K562 (cell line): ENCODE results near the gene SPDYE6. TPM values are rescaled to one million over a fixed set of nuclear protein-coding genes. Genes with fewer than 3 reads are reported as not detected.

ENCODE experiments used
- ARHGAP35 ChIP-seq: fragments of 450-650 bp; IDR thresholded peaks from 2 replicates; pipeline ENCODE4 v1.6.1; 2018; ENCODE audit not compliant: partially characterized antibody
- CEBPG ChIP-seq, 3 experiments: fragments of 200-800 bp in 1 of 3; sonication (Bioruptor generic) in 1 of 3; sonication (generic) in 1 of 3; formaldehyde crosslinking in 1 of 3; IDR thresholded peaks in 2 of 3; conservative IDR thresholded peaks in 1 of 3; 2 replicates each; pipeline versions ENCODE4 v1.6.1 to v1.8.0; 2016 to 2022; ENCODE audit warnings: missing compliant biosample characterization in 2 of 3, missing genetic modification characterization in 2 of 3, mild to moderate bottlenecking in 1 of 3, missing genetic modification reagents in 1 of 3
- E2F4 ChIP-seq: sonication (generic); formaldehyde crosslinking; IDR thresholded peaks from 2 replicates; pipeline ENCODE4 v1.8.0; 2022; ENCODE audit warnings: mild to moderate bottlenecking, low read depth, missing genetic modification reagents
- ELK3 ChIP-seq: fragments of 450-650 bp; formaldehyde crosslinking; IDR thresholded peaks from 2 replicates; pipeline ENCODE4 v1.4.0; 2020; ENCODE audit warnings: mild to moderate bottlenecking
- ESRRA ChIP-seq: fragments of 450-650 bp; IDR thresholded peaks from 2 replicates; pipeline ENCODE4 v1.6.1; 2014; ENCODE audit warnings: low read depth, mild to moderate bottlenecking, moderate library complexity, borderline replicate concordance
- EWSR1 ChIP-seq: fragments of 450-650 bp; IDR thresholded peaks from 2 replicates; pipeline ENCODE4 v1.6.1; 2018; ENCODE audit warnings: borderline replicate concordance, mild to moderate bottlenecking, low read depth, moderate library complexity; ENCODE audit not compliant: partially characterized antibody
- GATAD2A ChIP-seq: fragments of 450-650 bp; IDR thresholded peaks from 2 replicates; pipeline ENCODE4 v1.6.1; 2017
- IFI16 ChIP-seq: fragments of 250-450 bp; sonication (Bioruptor Pico); IDR thresholded peaks from 2 replicates; pipeline ENCODE4 v2.1.2; 2022; ENCODE audit warnings: mild to moderate bottlenecking, inconsistent platforms
- KAT2B ChIP-seq: IDR thresholded peaks from one replicate; pipeline ENCODE4 v1.6.1; 2012; ENCODE audit warnings: low read depth, mild to moderate bottlenecking, control low read depth, inconsistent platforms, low read length, moderate library complexity
- KDM5B ChIP-seq: fragments of 200-600 bp; sonication (generic); IDR thresholded peaks from 2 replicates; pipeline ENCODE4 v1.6.1; 2012; ENCODE audit warnings: low read depth, mild to moderate bottlenecking, moderate library complexity, low read length, control low read depth, inconsistent platforms; ENCODE audit not compliant: insufficient replicate concordance
- L3MBTL2 ChIP-seq: fragments of 450-650 bp; IDR thresholded peaks from 2 replicates; pipeline ENCODE4 v1.6.1; 2016; ENCODE audit warnings: mild to moderate bottlenecking, moderate library complexity
- MAFK ChIP-seq: IDR thresholded peaks from 2 replicates; pipeline ENCODE4 v1.6.1; 2011; ENCODE audit warnings: low read length, improper control_type of control experiment
- MCM5 ChIP-seq: fragments of 450-650 bp; IDR thresholded peaks from 2 replicates; pipeline ENCODE4 v1.6.1; 2016; ENCODE audit warnings: low read depth
- MEF2A ChIP-seq: IDR thresholded peaks from 2 replicates; pipeline ENCODE4 v1.6.1; 2011; ENCODE audit warnings: low read depth, mild to moderate bottlenecking, low read length, moderate library complexity; ENCODE audit not compliant: control insufficient read depth
- MXI1 ChIP-seq: IDR thresholded peaks from 2 replicates; pipeline ENCODE4 v1.6.1; 2011; ENCODE audit warnings: low read depth, mild to moderate bottlenecking, improper control_type of control experiment, low read length
- NFE2 ChIP-seq: IDR thresholded peaks from 2 replicates; pipeline ENCODE4 v1.6.1; 2014; ENCODE audit warnings: antibody characterized with exemption, low read depth
- NKRF ChIP-seq: fragments of 450-650 bp; IDR thresholded peaks from 2 replicates; pipeline ENCODE4 v1.6.1; 2016; ENCODE audit warnings: borderline replicate concordance
- POLR2G ChIP-seq: fragments of 200-400 bp; formaldehyde crosslinking; IDR thresholded peaks from 2 replicates; pipeline ENCODE4 v1.6.1; 2017; ENCODE audit warnings: low read depth, mild to moderate bottlenecking, antibody characterized with exemption, low read length, moderate library complexity
- PRMT5 ChIP-seq: sonication (generic); formaldehyde crosslinking; IDR thresholded peaks from 2 replicates; pipeline ENCODE4 v1.5.0; 2020; ENCODE audit warnings: missing genetic modification reagents
- TRIM24 ChIP-seq, 2 experiments: fragments of 450-650 bp; IDR thresholded peaks; 2 replicates each; pipeline ENCODE4 v1.6.1; 2016
- U2AF2 ChIP-seq: fragments of 200-400 bp; formaldehyde crosslinking; optimal IDR thresholded peaks from 2 replicates; pipeline ENCODE3; 2017; ENCODE audit warnings: low read depth, mild to moderate bottlenecking, low read length
- ZKSCAN1 ChIP-seq: fragments of 150-350 bp; IDR thresholded peaks from 2 replicates; pipeline ENCODE4 v1.6.1; 2016; ENCODE audit warnings: low read depth, low read length
- ZNF239 ChIP-seq: fragments of 250-450 bp; sonication (Bioruptor Pico); IDR thresholded peaks from 2 replicates; pipeline ENCODE4 v1.4.0; 2020; ENCODE audit warnings: mild to moderate bottlenecking
- ZNF311 ChIP-seq: fragments of 250-450 bp; sonication (Bioruptor Pico); IDR thresholded peaks from 2 replicates; pipeline ENCODE4 v1.4.0; 2020; ENCODE audit warnings: mild to moderate bottlenecking, moderate library complexity
- ZNF354B ChIP-seq: fragments of 250-450 bp; sonication (Bioruptor Pico); IDR thresholded peaks from 2 replicates; pipeline ENCODE4 v1.4.0; 2020
- ZNF436 ChIP-seq: fragments of 250-450, 450-650 bp; sonication (Bioruptor Pico); formaldehyde crosslinking; IDR thresholded peaks from 2 replicates; pipeline ENCODE4 v1.7.0; 2020; ENCODE audit warnings: mild to moderate bottlenecking
- ZSCAN29 ChIP-seq: fragments of 450-650 bp; IDR thresholded peaks from 2 replicates; pipeline ENCODE4 v1.6.1; 2017
- polyA plus RNA-seq, 8 experiments: library from polyadenylated mRNA; depleted of rRNA in 4 of 8; stranded (reverse) in 5 of 8; unstranded in 3 of 8; fragments of >200 nt; fragmentation: Nextera tagmentation in 2 of 8; fragmentation: Illumina TruSeq in 1 of 8; extraction: Ambion mirVana in 2 of 8; extraction: Trizol in 1 of 8; gene quantifications; 2 replicates each; pipeline versions ENCODE4 v1.2.1 to v1.2.3, GENCODE V29; 2011 to 2014; ENCODE audit warnings: inconsistent platforms in 1 of 8, missing spikeins in 1 of 8
- total RNA-seq, 7 experiments: library from RNA; depleted of rRNA in 6 of 7; stranded (reverse); fragments of >200 nt in 6 of 7; fragmentation: Illumina TruSeq in 2 of 7; extraction: Trizol in 2 of 7; gene quantifications; 2 replicates each; pipeline versions ENCODE4 v1.2.1 to v1.2.3, GENCODE V29; 2011 to 2021; ENCODE audit warnings: low replicate concordance in 1 of 7

The SPDYE6 gene
- total and polyA plus RNA-seq, 9 of the 15 experiments (the other 6 are each of a cell fraction or from before 2014, with no cell fraction given) = 0.24 to 0.35 TPM; not detected in 7

- TF ChIP-seq KDM5B = peak; percentile 44
- no peak for TF ChIP-seq ZSCAN29
- no peak for TF ChIP-seq GATAD2A
- TF ChIP-seq ELK3 (CRISPR knock-in tag) = no peak
- TF ChIP-seq MAFK = 0 out of 2 replicates have a peak, but pooled peaks have one; percentile 17
- TF ChIP-seq NKRF = peak; percentile 87
- TF ChIP-seq MXI1 = peak; percentile 81
- TF ChIP-seq POLR2G = peak; percentile 94
- no peak for TF ChIP-seq TRIM24 (IDR thresholded peaks at IDR 0.05)
- TF ChIP-seq CEBPG (CRISPR knock-in tag; IDR thresholded peaks at IDR 0.05) = peak; percentile 41; the same call in 1 of the 2 replicates
- TF ChIP-seq CEBPG (tag; conservative IDR thresholded peaks at IDR 0.05 in 1 of 2, IDR thresholded peaks at IDR 0.05 in 1 of 2) = peak; percentile 36 to 56; a peak in 2 of 4 replicates
- no peak for TF ChIP-seq PRMT5 (CRISPR knock-in tag)
- no peak for TF ChIP-seq ZNF239 (CRISPR knock-in tag)
- no peak for TF ChIP-seq IFI16 (CRISPR knock-in tag)
- no peak for TF ChIP-seq ESRRA
- no peak for TF ChIP-seq NFE2
- no peak for TF ChIP-seq ZNF311 (CRISPR knock-in tag)
- no peak for TF ChIP-seq KAT2B
- TF ChIP-seq MCM5 = no peak
- TF ChIP-seq L3MBTL2 = no peak
- TF ChIP-seq U2AF2 = no peak
- TF ChIP-seq ZKSCAN1 = peak; percentile 77; the same call in 1 of the 2 replicates
- TF ChIP-seq MEF2A = no peak
- TF ChIP-seq ARHGAP35 = no peak
- TF ChIP-seq ZNF436 = no peak
- TF ChIP-seq E2F4 = no peak
- no peak for TF ChIP-seq ZNF354B (CRISPR knock-in tag)
- no peak for TF ChIP-seq EWSR1
Measured at GRCh38 chr7:102395873-102396709, 39.8 kb upstream of the SPDYE6 start, which contains the start of gene PRKRIP1 (continued).
